PFSK-1 (cell line): Measurements from ENCODE around the gene DPP4.

Source experiments
- FOXP2 ChIP-seq: optimal IDR thresholded peaks from 2 replicates; pipeline ENCODE3; 2011; ENCODE audit warnings: borderline replicate concordance, control low read depth, inconsistent platforms; ENCODE audit not compliant: insufficient read depth; ENCODE audit errors: extremely low read length, extremely low read depth
- POLR2AphosphoS5 ChIP-seq: IDR thresholded peaks from 2 replicates; pipeline ENCODE4 v1.6.1; 2012; ENCODE audit warnings: low read depth, mild to moderate bottlenecking, control low read depth, low read length, moderate library complexity
- REST ChIP-seq, 2 experiments: IDR thresholded peaks; 2 replicates each; pipeline versions ENCODE4 v1.6.1 to v1.8.0; 2011 to 2012; ENCODE audit warnings: low read depth in 2 of 2, low read length in 2 of 2, control low read depth in 1 of 2, inconsistent platforms in 1 of 2, mild to moderate bottlenecking in 1 of 2, moderate library complexity in 1 of 2; ENCODE audit not compliant: insufficient read depth in 1 of 2
- SIN3A ChIP-seq: IDR thresholded peaks from 2 replicates; pipeline ENCODE4 v1.6.1; 2012; ENCODE audit warnings: mild to moderate bottlenecking, low read length, moderate library complexity, borderline replicate concordance; ENCODE audit not compliant: insufficient read depth
- TAF1 ChIP-seq: IDR thresholded peaks from 2 replicates; pipeline ENCODE4 v1.6.1; 2012; ENCODE audit warnings: low read length, control low read depth, borderline replicate concordance; ENCODE audit not compliant: insufficient read depth

DPP4 gene

GRCh38 chr2:161975062-161975812 lies 98.8 kb downstream of the DPP4 start:
- TF ChIP-seq POLR2AphosphoS5 (no peak), FOXP2 (no peak), SIN3A (no peak), TAF1 (no peak)

GRCh38 chr2:161974461-161974860 lies 99.6 kb downstream of the DPP4 start:
- TF ChIP-seq POLR2AphosphoS5: no peak
- TF ChIP-seq FOXP2: no peak
- no peak for TF ChIP-seq REST (IDR thresholded peaks at IDR 0.05; ENCODE audit: insufficient read depth in 1 of 2, low read depth in 2 of 2, low read length in 2 of 2)
- no peak for TF ChIP-seq TAF1
- TF ChIP-seq SIN3A: no peak

- TF ChIP-seq FOXP2 (no peak), POLR2AphosphoS5 (no peak), TAF1 (no peak), REST (IDR thresholded peaks at IDR 0.05; ENCODE audit: insufficient read depth in 1 of 2, low read depth in 2 of 2, low read length in 2 of 2) (no peak), SIN3A (no peak)
Observed at GRCh38 chr2:161972866-161973265, 101.1 kb downstream of the DPP4 start.

- TF ChIP-seq SIN3A (no peak), FOXP2 (no peak), POLR2AphosphoS5 (no peak), REST (IDR thresholded peaks at IDR 0.05; ENCODE audit: insufficient read depth in 1 of 2, low read depth in 2 of 2, low read length in 2 of 2) (no peak), TAF1 (no peak)
Observed at GRCh38 chr2:161972232-161972631, 101.8 kb downstream of the DPP4 start.

GRCh38 chr2:161971551-161971950 lies 102.5 kb downstream of the DPP4 start:
- TF ChIP-seq SIN3A: no peak
- TF ChIP-seq POLR2AphosphoS5: no peak
- no peak for TF ChIP-seq FOXP2
- TF ChIP-seq TAF1: no peak
- TF ChIP-seq REST (IDR thresholded peaks at IDR 0.05; ENCODE audit: insufficient read depth in 1 of 2, low read depth in 2 of 2, low read length in 2 of 2): no peak
